GM12864 (cell line): Measurements from ENCODE around the gene CD40.

Experiments
- DNase-seq: peaks from one replicate; pipeline ENCODE4 v3.0.0-alpha.2; 2011; ENCODE audit warnings: low read depth
- H3K4me3 ChIP-seq: 2 replicates; pipeline ENCODE4 v1.5.1; 2011; ENCODE audit warnings: mild to moderate bottlenecking, low read depth, low read length, control low read depth
- TF ChIP-seq, protein P1 (sequence below): IDR thresholded peaks from 2 replicates; pipeline ENCODE4 v1.5.1; 2011; ENCODE audit warnings: low read depth, mild to moderate bottlenecking, moderate library complexity, low read length, control low read depth, inconsistent platforms; ENCODE audit errors: missing control alignments

Gene CD40

DNA sequence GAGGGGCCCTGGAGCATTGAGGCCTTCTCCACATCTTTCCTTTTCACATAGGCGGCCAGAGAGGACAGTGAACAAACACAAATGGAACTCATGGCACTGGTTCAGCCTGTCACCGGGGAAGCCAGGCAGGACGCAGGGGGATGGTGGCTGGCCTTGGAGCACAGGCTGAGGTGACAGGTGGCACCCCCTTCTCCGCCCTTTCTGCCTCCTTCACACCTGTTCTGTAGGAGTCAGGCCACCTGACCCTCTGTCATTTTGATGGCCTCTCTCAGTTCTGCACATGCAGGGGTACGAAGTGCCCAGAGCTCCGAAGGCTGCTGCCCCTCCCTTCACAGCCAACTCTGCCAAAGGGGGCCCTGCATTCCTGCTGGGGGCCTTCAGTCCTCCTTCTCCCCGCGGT lies 60.8 kb downstream of the CD40 start:
- no peak overlapping the region for H3K4me3 ChIP-seq
- TF ChIP-seq, protein P1, sequence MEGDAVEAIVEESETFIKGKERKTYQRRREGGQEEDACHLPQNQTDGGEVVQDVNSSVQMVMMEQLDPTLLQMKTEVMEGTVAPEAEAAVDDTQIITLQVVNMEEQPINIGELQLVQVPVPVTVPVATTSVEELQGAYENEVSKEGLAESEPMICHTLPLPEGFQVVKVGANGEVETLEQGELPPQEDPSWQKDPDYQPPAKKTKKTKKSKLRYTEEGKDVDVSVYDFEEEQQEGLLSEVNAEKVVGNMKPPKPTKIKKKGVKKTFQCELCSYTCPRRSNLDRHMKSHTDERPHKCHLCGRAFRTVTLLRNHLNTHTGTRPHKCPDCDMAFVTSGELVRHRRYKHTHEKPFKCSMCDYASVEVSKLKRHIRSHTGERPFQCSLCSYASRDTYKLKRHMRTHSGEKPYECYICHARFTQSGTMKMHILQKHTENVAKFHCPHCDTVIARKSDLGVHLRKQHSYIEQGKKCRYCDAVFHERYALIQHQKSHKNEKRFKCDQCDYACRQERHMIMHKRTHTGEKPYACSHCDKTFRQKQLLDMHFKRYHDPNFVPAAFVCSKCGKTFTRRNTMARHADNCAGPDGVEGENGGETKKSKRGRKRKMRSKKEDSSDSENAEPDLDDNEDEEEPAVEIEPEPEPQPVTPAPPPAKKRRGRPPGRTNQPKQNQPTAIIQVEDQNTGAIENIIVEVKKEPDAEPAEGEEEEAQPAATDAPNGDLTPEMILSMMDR, result no peak
- DNase-seq, result no peak
